NCI-H2081 treated with DMSO at 0.1 percent for 48 hours (cell line): ENCODE results near the gene COQ4.

Experiments
- DNase-seq: peaks from one replicate; lab custom pipeline; 2025; lab: John Stamatoyannopoulos, UW

The COQ4 gene

DNA sequence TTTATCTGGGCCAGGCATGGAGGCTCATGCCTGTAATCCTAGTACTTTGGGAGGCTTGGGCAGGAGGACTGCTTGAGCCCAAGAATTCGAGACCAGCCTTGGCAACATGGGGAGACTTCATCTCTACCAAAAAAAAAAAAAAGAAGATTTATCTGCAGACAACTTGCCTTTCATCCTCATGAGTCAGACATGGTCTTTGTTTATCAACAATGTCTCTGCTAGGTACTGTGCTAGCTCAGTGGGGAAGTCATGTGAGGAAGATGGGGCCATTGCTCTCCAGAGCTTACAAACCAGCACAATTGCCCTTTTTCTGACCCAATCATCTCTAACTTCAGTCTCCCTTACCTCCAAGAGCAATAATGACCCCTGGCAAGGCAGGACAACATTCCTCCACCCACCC lies 50.1 kb downstream of the COQ4 start:
- DNase-seq, result no peak

DNA sequence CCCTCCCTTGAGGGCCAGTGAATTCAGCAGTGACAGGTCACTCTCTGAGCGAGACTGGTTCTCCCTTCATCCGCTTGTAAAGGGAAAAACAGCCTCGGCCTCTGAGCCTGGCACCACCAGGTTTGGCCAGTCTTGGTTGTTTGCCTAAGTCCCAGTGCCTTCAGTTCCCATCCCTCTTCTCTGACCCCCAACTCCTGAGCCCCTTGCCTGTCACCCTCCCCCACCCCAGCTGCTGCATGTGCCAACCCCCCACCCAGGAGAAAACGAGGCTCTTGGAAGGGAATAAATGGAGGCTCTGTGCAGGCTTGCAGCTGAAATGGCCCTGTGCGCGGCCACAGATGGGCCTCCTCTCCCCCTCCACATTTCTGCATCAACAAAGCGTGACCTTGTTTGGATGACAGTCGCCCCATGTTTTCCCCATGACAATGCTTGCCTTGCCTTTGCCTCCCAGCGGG lies 51.6 kb downstream of the COQ4 start:
- no peak for DNase-seq

DNA sequence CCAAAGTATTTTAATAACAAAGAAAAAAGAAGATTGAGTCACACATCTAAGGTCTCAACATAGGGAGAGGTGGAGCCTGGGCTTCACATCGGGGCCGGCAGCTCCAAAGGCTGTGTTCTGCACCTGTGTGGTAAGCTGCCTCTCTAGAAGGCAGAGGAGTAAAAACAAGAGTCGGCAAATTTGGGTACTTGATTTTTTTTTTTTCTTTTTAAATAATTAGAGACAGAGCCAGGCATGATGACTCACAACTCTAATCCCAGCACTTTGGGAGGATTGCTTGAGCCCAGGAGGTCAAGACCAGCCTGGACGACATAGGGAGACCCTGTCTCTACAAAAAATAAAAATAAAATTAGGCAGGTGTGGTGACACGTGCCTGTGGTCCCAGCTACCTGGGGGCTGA lies 53.2 kb downstream of the COQ4 start:
- DNase-seq, result no peak

DNA sequence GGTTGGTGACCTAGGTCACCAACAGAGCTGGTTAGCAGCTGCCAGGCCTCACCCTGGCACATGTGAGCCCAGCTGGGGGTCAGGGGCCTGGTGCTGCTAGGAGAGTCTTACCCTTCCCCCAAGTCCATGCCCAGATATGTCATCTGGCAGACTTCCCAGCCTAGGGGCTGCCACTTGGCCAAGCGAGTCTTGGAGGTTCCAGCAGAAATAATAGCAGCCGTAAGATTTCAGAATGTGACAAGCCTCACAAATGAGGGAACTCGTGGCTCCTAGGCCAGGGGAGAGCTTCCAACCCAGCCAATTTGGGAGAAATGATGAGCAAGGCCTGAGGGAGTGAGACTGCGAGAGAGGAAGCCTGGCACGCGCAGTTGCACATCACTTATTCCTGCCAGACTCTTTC lies 59.6 kb downstream of the COQ4 start:
- DNase-seq, result no peak

DNA sequence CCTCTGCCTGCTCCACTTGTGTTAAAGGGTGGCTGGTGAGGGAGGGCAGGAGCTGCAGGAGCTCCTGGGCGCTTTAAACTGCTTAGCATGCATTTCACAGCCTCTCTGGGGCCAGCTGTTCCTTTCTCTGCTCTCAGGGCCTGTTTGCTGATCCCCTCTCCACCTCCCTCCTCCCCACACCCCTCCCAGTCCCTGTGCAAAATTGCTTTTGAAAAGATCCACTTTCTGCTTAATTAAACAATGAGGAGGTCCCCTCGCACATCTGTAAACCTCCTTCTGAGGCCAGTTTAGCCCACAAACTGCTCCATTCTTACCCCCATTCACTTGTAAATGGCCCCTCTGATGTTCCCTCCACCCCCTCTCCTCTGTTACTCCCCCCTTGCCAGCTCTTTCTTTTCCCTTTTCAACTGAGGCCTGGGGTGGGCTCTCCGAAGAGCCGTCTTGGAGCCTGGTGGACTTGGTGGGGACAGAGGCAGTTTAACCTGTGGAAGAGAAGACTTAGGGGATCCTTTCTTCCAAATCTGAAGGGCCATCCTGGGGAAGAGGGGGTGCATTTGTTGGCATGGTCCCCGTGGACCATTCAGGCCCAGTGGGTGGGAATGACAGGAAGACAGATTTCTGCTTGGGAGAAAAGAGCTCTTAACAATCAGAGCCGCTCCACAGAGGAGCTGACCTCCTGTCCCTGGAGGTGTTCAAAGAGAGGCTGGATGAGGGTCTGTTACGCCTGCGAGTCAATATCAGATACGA lies 60.5 kb downstream of the COQ4 start:
- no peak for DNase-seq
